GM19452 (cell line): ENCODE data around the gene ABTB1.
"Not testable (repeated sequence)": the region's sequence is repeated elsewhere in the genome, so short reads cannot be mapped to it uniquely, and the experiment has no call there.

Experiments used
- ATAC-seq: cut with Tn5 transposase; IDR thresholded peaks from one replicate; pipeline ENCODE4 v1.9.1; 2021; ENCODE audit not compliant: unreplicated experiment

ABTB1 gene

DNA sequence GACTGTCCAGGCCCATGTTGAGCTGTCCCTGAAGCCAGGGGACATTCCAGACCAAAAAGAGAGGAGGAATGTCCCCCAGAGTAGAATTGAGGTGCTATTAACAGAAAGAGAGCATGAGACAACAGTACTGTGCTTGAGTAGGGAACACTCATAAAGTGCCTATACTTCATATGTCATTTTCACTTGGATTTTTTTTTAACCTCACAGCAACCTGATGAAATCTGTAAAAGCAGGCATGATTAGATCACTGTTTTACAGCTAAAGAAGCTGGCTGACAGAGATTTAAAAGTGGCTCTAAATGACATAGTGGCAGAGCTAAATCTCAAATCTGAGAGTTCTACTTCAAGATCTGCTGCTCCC lies 24.9 kb upstream of the ABTB1 start:
- ATAC-seq, result no peak

DNA sequence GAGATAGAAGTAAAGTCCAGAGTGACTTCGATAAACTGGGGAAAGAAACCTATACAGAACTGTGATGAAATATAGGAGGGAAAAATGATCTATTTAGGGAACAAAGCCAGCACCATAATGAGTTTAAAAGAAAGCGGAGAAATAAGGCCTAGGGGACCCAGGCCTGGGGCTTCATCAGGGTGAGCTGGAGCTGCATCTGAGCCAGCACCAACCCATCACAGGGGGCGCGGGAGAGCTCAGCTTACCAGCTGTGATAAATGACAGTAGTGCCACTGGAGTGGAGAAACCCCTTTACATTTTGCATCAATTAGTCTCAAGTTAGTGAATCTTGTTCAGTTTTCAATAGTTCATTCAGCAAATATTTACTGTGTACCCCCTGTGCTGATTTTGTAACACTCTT lies 22.5 kb upstream of the ABTB1 start:
- ATAC-seq, result no peak

DNA sequence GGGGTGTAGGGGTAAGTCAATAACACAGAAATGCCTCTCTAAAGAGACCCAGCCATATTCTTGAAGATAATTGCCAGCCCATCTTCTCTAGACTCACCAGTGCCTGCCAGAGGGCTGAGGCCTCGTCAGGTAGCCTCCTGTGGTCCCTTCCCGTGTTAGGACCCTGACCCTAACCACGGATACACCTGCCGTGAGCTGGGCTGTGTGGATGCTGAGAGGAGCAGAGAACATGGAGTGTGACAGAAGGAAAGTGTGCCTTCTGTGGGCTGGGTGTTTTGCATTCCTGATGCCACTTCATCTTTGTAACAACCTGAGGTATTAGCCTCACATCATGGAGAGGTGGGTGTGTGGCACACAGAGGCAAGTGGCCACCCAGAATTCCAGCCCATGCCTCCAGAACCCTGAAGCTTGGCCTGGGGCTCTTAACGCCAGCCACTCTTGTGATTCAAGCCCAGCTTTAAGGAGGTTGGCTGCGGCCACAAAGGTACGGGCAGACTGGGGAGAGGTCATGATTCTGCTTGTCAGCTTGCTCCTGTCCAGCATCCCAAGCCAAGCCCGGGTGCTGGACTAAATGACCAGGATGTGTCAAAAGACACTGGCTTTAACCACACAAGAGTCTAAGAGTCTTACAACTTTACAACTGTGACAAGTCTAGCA lies 21.1 kb upstream of the ABTB1 start:
- no peak for ATAC-seq

DNA sequence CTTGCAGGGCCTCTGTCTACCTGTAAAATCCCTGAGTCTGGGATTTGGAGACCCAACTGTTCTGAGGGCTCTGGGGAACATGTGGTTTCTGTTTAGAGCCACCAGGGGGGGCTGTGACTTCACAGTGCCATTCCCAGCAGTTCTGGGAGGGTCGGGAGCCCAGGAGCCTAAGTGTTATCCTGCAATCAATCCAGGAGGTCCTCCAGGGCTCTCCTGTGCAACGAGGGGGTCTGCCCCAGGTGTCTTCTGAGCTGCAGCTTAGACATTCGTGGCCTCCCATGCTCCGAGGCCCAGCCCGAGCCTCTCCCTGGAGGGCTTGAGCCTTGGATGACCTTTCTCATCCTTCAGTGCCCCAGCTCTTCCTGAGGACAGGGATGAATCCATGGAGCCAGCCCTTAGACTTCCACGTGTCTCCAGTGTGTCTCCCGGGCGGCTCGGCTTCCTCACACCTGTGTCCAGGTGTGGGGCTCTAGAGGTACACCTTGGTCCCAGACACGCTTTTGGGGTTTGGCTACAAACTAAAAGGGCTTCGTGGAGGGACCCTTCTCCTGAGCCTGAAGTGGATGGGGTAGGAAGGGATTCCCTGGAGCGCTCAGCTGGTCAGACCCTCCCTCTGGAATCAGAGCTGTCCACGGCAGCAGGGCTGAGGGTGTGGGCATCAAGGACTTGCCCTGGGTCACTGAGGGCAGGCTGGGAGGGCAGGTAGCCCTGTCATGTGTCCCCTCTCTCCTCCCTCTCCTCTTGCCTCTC lies 20.3 kb upstream of the ABTB1 start:
- ATAC-seq, result no peak

DNA sequence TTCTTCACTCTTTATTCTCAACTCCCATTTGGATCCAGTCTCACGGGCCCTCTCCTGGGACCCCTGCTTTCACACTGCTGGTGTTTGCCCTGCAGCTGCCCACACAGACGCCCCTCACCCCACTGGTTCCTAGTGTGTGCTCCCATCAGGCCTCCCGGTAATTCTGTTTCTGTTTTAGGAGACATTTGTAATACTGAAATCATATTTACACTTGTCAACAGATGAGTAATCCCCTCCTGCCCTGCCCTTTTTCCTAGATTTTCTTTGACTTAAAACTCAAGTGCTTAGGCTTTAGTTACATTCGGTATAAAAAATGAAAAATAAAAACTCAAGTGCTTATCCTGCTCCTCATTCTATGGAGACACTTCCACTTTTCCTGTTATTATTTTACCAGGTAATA lies 18.4 kb upstream of the ABTB1 start:
- no peak for ATAC-seq

DNA sequence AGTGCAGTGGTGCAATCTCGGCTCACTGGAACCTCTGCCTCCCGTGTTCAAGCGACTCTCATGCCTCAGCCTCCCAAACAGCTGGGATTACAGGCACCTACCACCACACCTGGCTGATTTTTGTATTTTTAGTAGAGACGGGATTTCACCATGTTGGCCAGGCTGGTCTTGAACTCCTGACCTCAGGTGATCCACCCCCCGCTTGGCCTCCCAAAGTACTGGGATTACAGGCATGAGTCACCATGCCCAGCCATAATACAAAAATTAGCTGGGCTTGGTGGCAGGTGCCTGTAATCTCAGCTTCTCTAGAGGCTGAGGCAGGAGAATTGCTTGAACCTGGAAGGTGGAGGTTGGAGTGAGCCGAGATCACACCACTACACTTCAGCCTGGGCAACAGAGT lies 17.8 kb upstream of the ABTB1 start:
- not testable (repeated sequence) for ATAC-seq

DNA sequence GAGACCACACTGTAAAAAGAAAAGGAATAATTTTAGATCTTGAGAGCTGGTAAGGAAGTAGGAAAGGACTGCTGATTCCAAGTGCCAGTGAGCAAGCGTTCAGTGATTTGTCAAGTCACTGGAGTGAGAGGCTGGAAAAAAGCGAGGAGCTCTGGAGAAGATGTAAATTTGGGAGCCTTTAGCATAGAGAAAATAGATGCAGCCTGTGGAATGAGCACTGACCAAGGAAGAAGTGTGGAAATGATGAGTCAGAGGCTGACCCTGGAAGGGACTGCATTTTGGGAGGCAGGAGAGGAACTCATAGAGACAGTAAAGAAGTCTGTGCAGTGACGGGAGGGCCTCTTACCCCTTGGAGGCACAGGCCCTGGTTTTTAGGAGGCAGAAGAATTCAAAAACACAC lies 17.1 kb upstream of the ABTB1 start:
- no peak for ATAC-seq

DNA sequence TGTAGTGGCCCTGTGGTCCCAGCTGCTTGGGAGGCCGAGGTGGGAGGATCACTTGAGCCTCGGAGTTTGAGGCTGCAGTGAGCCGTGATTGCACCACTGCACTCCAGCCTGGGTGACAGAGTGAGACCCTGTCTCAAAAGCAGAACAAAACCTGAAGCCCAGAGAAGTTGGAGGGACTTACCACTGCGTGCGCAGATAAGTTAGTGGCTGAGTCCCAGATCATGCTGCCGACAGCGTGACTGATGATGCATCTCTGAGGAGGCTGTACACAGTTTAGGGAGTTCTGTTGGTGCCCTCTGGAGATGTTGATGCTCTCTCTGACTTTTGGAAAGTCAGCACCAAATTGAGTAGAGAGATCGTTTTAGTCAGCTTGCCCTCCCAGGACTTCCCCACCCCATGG lies 15.8 kb upstream of the ABTB1 start:
- ATAC-seq, result no peak

DNA sequence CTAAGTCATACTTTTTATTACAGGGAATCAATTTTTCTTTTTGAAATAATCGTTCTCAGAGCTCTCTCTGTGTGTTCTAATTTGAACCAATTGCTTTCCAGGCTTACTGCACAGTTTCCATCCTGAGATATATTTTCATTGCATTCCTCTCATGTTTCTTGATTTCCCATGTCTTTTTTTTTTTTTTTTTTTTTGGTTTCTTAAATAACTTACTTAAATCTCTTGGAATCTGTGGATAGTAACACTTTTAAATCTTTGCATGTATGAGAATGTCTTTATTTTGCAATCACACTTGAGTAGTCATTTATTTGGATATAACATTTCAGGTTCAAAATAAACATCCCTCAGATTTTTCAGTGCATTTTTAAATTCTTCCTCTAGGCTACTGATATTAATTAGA lies 14.5 kb upstream of the ABTB1 start:
- no peak for ATAC-seq

DNA sequence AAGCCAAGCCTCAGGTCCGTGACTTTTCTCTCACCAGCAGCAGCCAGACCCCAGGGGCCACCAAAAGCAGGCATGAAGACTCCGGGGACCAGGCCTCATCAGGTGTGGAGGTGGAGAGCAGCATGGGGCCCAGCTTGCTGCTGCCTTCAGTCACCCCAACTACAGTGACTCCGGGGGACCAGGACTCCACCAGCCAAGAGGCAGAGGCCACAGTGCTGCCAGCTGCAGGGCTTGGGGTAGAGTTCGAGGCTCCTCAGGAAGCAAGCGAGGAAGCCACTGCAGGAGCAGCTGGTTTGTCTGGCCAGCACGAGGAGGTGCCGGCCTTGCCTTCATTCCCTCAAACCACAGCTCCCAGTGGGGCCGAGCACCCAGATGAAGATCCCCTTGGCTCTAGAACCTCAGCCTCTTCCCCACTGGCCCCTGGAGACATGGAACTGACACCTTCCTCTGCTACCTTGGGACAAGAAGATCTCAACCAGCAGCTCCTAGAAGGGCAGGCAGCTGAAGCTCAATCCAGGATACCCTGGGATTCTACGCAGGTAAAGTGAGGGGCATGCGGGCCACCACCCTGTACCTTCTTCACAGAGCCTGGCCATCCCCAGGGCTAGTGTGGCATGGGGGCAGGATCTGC lies 12.0 kb upstream of the ABTB1 start:
- no peak for ATAC-seq

DNA sequence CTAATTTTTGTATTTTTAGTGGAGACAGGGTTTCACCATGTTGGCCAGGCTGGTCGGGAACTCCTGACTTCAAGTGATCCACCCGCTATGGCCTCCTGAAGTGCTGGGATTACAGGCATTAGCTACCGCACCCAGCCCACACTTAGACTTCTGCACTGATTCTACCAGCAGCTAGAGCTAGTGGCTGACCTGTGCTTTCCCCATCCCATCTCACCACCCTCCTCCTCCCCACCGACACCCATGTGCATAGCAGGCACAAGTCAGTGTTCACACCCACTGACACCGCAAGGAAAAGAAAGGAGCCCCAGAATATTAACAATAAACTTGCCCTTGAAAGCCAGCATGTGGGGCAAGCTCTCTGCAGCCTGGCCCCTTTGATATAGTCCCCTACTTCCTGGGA lies 11.2 kb upstream of the ABTB1 start:
- ATAC-seq, result no peak

DNA sequence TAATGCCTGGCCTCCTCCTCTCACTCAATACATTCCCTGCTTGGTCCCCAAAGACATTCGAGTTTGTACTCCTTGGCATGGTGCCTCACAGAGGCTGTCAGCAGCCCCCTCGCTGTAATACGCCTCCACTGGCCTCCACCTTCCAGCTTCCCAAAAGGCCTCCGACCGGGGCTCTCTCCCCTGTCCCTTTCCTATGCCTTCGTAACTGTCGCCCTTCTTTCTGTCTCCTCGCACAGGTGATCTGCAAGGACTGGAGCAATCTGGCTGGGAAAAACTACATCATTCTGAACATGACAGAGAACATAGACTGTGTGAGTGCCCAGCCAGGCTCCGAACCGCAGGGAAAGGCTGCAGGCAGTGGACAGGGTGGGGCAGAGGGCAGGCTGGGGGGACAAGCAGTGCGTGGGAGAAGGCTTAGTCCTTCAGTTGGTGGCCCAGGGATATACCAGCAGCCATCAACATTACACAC lies 10.7 kb upstream of the ABTB1 start:
- no peak for ATAC-seq

DNA sequence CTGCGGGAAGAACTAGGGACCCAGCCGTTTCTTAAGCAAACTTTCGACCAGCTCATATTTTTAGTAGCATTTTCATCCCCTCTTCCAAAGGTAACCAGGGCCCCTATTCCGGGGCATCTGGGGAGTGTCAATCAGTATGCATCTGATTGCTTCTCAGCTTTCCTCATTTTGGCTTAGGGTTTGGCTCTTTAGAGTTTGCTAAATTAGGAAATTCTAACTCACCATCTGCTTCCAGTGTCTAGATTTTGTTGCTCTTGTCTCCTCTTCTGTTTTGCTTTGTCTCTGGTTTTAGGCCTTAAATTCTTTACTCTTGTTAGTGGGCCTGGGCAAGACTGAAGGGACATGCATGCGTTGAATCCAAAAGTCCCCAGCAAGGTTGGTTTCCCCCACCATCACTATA lies 9.6 kb upstream of the ABTB1 start:
- ATAC-seq, result no peak

DNA sequence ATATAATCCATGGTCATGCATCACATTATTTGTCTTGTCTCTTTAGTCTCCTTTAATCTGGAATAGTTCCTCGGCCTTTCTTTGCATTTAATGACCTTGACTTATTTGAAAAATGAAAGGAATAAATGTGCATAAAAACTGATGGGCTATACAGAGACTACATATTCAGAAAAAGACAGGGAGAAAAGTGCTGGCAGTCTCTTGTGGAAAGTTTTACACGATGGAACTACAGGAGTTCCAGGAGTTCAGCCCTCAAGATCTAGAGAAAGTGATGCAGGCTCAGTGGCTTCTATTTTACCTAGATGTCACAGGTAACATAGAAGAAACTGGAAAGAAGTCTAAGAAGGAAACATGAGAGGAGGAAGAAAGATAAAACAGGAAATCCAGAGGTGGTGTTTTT lies 7.6 kb upstream of the ABTB1 start:
- no peak for ATAC-seq

DNA sequence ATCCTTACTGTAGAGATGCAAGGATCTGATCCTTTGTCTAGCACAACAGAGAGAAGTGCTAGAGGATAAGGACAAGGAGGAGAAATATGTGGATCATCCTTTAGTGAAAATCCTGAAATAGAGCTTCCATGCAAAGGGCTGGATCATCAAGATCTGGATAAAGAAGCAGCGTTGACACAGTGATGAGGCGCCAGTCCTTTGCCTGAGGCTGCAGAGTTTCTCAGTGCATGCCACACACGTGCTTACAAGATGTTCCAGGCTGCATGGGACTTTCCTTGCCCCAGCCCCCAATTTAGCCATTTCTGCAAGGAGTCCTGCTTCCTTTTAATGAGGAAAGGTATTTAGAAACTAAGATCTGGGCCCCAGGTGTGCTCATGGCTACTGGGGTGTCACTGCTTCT lies 7.2 kb upstream of the ABTB1 start:
- ATAC-seq, result no peak

DNA sequence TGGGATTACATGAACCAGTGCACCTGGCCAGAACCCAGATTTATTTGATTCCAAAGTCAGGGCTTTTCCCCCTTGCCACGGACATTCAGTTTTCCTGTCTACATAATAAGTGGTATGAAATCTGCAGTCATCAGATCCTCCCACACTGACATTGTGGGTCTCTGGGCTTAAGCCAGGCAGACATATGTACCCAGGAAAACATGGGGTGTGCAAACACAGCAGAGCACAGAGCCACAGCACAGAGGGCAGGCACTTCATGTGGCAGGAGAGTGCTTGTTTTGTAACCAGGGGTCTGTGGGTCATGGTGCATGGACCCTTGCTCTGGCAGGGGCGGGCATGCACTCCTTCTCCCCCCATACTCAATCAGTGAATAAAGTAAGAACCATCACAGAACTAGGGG lies 6.1 kb upstream of the ABTB1 start:
- ATAC-seq, result no peak

DNA sequence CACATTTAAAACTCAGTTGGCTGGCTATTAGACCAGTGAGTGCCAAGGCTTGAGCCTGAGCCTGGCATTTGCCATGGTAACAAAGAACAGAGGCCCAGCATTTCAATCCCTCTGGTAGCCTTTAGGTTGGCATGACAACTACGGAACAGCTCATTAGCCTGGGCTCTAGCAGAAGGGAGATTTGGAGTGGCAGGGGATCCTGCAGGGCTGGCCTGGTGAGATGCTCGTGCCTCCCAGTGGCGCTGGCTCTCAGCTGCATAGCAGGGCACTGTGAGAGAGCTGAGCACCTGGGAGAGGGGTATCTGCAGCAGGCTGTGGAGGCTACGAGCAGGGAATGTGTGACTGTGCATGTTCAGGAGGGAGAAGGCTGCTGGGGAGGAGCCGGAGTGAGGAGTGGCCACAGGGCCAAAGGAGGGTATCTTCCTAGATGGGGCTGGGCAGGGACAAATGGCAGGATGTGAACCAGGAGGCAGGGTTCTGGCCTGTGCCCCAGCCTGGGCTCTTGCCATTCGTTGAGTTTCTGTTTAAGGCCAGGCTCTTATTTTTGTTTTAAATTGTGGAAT lies 5.6 kb upstream of the ABTB1 start:
- no peak for ATAC-seq

DNA sequence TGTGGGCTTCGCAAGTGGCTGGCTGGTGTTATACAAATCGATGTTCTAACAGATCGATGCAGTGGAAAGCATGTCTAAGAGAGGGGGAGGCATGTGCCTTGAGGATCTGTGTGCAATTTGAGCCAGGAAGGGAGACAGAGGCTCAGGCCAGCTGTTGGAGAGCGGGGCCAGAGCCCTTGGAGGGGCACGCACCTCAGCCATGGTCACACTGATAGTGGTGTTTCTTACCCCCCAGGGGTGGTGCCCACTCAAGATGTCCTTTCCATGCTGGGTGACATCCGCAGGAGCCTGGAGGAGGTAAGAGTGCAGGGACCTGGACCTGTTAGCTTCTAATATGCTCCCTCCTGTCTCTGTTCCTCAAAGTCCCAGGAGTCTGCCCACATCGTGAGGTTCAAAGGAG lies 3.8 kb upstream of the ABTB1 start:
- no peak for ATAC-seq

DNA sequence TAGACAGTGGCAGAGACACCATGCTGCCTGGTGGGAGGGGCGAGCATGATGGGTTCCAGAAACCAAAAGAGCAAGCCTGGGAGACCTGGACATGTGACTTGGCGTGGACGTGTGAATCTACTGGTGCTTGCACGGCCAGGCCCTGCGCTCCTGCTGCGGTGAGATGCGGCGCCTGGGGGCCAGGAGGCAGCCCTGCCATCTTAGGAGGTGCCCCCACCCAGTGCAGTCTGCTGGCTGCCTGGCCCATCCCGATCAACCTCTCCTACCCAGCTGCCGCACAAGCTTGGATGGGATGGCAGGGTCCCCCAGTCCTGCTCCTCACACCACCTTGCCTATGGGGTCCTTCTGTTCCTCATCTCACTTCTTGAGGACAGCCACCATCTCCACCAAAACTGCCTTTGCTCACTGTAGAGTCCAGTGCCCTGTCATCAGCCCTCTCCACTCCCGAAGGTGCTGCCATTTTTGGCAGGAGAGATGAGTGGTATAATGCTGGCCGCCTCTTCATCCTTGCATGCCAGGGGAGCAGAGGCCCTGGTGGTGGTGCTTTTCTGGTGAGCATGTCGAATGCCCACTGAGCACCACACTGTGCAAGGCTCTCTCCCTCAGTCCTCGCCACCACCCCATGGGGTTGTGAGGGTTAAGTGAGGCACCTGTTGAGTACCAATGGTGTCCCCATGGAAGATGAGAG lies 3.1 kb upstream of the ABTB1 start:
- ATAC-seq, result no peak

DNA sequence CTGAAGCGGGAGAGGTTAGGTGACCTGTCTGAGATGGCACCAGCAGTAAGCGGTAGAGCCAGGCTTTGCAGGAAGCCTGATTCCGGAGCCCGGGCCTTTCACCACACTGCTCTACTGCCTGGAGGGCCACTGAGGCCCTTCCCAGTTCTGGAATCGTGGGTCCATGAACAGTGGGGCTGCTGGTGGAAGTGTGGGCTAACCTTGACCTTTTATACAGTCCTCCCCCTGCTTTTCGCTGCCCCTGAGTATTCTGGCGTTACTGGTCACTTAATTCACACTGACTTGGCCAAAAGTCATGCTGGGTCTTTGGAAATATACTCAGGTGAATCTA lies 2.6 kb upstream of the ABTB1 start:
- ATAC-seq, result no peak

DNA sequence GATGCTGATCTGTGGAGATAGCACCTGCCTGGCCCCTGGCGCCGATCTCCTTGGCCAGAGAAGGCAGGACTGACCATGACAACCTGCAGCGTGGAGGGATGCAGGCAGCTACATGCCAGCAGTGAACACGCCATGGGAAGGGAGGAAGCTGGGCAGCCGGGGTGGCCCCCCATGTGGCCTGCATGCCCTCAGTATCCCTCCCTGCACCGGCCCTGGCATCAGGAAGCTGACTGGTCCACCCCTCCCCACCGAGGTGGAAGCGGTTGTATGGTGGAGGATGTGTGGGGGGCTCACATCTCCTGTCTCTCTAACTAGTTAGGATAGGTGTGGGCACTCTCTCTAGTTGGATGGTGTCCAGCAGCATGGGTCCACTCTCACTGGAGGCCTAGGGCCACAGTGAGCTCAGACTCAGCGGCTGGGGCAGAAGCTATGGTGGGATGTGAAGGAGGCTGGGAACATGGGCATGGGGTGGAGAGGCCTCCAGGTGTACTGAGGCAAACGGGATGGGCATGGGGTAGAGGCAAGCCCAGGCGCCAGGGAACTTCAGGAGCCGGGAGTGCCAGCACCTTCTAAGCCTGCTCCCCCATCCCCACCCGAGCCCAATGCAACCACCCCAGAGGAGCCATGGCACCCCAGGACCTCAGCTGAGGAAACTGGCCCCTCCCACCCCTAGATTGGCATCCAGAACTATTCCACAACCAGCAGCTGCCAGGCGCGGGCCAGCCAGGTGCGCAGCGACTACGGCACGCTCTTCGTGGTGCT lies 1.8 kb upstream of the ABTB1 start:
- no peak for ATAC-seq
